NCI-H748 (cell line): ENCODE measurements around the gene EPHA6.
A peak's percentile ranks its signal among the peaks of the same experiment; 100 is the strongest.
"Not testable (repeated sequence)": the region's sequence is repeated elsewhere in the genome, so short reads cannot be mapped to it uniquely, and the experiment has no call there.

Experiments
- DNase-seq: peaks from one replicate; lab custom pipeline; 2025; ENCODE audit not compliant: unreplicated experiment; lab: John Stamatoyannopoulos, UW

The EPHA6 gene

GRCh38 chr3:97576221-97576620 lies 761.8 kb downstream of the EPHA6 start:
- DNase-seq, result no peak

DNA sequence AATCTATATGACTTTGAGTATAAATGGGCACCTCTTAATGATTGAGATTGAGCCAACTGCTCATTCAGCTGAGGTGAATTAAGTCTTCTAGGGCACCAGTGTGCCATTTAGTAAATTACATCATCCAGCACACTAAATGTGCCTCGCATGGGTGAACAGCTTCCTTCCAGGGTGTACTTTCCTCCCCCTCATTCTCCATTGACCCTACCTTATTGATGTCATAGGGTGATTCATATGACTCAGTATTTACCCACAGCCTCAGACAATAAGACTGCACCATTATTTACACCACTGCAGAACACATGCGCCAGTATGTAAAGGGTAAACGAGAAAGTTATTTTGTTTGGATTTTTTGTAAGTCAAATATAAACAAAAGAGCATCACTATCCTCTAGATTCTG lies 765.0 kb downstream of the EPHA6 start:
- DNase-seq, result peak; percentile 92

GRCh38 chr3:97610626-97611025 lies 796.2 kb downstream of the EPHA6 start:
- DNase-seq, result no peak

GRCh38 chr3:97612632-97613031 lies 798.2 kb downstream of the EPHA6 start:
- DNase-seq, result peak; percentile 61

- DNase-seq, result peak; percentile 18
These were observed 798.7 kb downstream of the EPHA6 start for GRCh38 chr3:97613139-97613538.

GRCh38 chr3:97620514-97620913 lies 806.1 kb downstream of the EPHA6 start:
- DNase-seq, result not testable (repeated sequence)

GRCh38 chr3:97636465-97636864 lies 822.1 kb downstream of the EPHA6 start:
- DNase-seq, result no peak

- no peak for DNase-seq
These were observed 832.5 kb downstream of the EPHA6 start for GRCh38 chr3:97646932-97647331.

- peak; percentile 26 for DNase-seq
These were observed 833.1 kb downstream of the EPHA6 start for GRCh38 chr3:97647441-97647982.

- no peak for DNase-seq
These were observed 841.6 kb downstream of the EPHA6 start for GRCh38 chr3:97655971-97656370.

DNA sequence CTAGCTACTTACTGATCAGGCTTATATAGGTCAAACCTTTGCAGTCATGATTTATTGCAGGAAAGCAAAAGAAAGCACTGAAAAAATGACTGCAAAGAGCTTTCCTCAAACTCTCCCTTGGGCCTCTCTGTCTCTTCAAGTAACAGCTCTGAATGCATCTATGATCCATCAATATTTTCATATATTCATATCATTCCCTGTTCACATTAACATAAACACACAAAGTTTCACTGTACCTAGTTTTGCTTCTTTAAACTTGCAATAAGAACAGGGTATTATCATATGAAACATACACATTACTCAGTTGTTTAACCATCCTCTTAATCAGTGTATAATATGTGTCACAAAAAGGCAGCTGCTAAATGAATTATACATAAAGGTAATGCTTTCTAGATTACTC lies 842.2 kb downstream of the EPHA6 start:
- peak; percentile 41 for DNase-seq

- peak; percentile 69 for DNase-seq
These were observed 844.4 kb downstream of the EPHA6 start for GRCh38 chr3:97658668-97659285.

GRCh38 chr3:97662264-97662663 lies 847.9 kb downstream of the EPHA6 start:
- no peak for DNase-seq

- DNase-seq, result no peak
These were observed 848.4 kb downstream of the EPHA6 start for GRCh38 chr3:97662762-97663161.

DNA sequence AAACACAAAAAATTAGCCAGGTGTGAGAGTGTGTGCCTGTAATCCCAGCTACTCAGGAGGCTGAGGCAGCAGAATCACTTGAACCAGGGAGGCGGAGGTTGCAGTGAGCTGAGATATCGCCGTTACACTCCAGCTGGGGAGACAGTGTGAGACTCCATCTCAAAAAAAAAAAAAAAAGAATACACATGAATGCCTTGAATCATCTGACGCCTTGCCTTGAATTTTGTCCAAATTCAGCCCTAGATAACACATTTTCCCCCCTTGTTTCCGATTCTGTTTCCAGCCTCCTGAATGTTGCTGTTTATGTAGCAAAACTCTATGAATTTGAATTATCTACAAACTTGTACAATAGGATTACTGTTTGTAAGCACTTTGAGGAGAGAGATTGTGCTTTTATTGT lies 851.5 kb downstream of the EPHA6 start:
- DNase-seq, result no peak

- DNase-seq, result no peak
These were observed 856.6 kb downstream of the EPHA6 start for GRCh38 chr3:97670952-97671351.

DNA sequence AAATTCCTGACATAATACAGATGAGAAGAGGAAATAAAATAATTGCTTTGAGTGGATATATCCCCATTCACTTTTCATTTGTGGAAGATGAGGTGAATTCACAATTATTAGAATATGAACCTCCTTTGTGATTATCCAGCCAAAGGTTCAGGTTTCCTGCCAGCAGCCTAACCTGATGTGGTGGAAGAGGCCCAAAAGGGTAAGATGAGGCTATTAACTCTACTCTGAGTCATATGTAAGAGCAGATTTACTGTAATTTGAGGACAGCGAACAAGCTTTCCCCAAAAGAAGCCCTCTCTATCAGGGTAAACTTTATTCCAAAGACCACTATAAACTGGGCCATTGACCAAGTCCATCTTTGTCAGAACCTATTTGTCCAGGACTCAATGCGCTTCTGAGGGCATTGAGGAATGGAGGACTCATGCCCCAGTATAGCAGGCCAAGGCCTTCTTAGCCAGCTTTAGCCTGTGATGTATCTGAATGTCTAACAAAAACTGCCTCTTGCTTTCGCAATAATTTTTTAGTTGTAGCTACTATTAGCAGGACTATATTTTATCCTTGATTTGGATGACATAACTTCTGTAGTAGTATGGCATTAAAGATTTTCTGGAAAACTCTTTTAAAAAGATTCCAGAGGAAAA lies 859.1 kb downstream of the EPHA6 start:
- no peak for DNase-seq

DNA sequence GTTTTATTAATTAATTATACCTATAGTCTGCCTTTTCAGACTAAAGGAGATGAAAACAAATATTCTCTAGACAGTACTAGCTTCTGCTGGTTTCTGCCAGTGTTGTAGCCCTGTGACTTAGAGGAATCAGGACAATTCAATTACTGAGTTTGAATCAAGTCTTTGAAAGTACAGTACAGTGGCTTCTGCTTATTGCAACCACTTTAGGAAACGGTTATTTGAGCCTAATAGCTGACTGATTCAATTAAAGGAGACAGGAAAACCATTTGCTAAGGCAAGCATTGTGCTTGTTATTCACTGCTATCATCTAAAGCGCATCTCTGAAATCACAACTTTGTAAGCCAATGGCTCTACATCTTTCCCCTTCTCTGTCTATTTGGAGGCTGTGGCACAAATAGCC lies 860.1 kb downstream of the EPHA6 start:
- DNase-seq, result no peak

- DNase-seq, result no peak
These were observed 865.8 kb downstream of the EPHA6 start for GRCh38 chr3:97680210-97680609.

DNA sequence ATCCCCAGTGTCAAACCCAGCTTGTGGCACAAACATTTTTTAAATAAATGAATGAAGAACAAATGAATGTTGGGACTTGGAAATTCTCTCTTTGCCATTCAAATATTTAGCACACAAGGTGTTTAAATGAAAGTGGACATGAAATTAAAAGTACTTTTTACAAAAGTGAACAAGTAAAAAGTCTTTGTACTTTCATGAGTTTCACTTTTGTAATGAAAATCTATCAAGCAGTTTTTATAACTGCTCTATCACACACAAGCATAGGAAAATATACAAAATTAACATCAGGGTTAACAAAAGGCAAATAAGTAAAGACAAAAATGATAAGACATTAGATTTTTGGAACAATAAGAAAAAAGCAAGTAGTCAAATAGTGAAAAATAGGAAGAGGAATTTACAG lies 866.3 kb downstream of the EPHA6 start:
- no peak for DNase-seq

GRCh38 chr3:97684490-97684889 lies 870.1 kb downstream of the EPHA6 start:
- DNase-seq, result no peak

- DNase-seq, result no peak
These were observed 871.9 kb downstream of the EPHA6 start for GRCh38 chr3:97686258-97686657.

- DNase-seq, result no peak
These were observed 873.3 kb downstream of the EPHA6 start for GRCh38 chr3:97687734-97688133.
